Memory B cell (primary cell): ENCODE measurements around the gene CACNA1C.
"Not testable (repeated sequence)": the region's sequence is repeated elsewhere in the genome, so short reads cannot be mapped to it uniquely, and the experiment has no call there.

ENCODE experiments used
- ATAC-seq: fragments of 150-1000 bp; cut with Tn5 transposase; 2 replicates; pipeline ENCODE4 v1.10.0; 2021; ENCODE audit warnings: low read depth, mild to moderate bottlenecking, moderate library complexity
- DNase-seq, 2 donors: peaks; one replicate each; pipeline ENCODE4 v3.0.0; 2022; ENCODE audit warnings: low spot score in 2 of 2
- H3K27ac Mint-ChIP-seq: one replicate; pipeline ENCODE4 v1.8.0; 2022; ENCODE audit warnings: mild to moderate bottlenecking, moderate library complexity, mixed read lengths
- H3K27me3 Mint-ChIP-seq: one replicate; pipeline ENCODE4 v1.8.0; 2022; ENCODE audit warnings: mixed read lengths
- H3K36me3 Mint-ChIP-seq: one replicate; pipeline ENCODE4 v1.8.0; 2022; ENCODE audit warnings: mild to moderate bottlenecking, mixed read lengths
- H3K4me1 Mint-ChIP-seq: one replicate; pipeline ENCODE4 v1.8.0; 2022; ENCODE audit warnings: mixed read lengths
- H3K4me3 Mint-ChIP-seq: one replicate; pipeline ENCODE4 v1.8.0; 2022; ENCODE audit warnings: mild to moderate bottlenecking, moderate library complexity, mixed read lengths
- H3K9me3 Mint-ChIP-seq: one replicate; pipeline ENCODE4 v1.8.0; 2022; ENCODE audit warnings: mixed read lengths

The CACNA1C gene

GRCh38 chr12:2672863-2673262 lies 620.1 kb downstream of the CACNA1C start:
- Mint-ChIP-seq H3K27ac (no peak overlapping the region), H3K27me3 (peaks cover 2% of the 10 kb centered on the region), H3K9me3 (no peaks in the 10 kb centered on the region), H3K4me3 (no peak overlapping the region), H3K4me1 (no peaks in the 10 kb centered on the region), H3K36me3 (no peaks in the 10 kb centered on the region)
- no peak for ATAC-seq
- no peak for DNase-seq

DNA sequence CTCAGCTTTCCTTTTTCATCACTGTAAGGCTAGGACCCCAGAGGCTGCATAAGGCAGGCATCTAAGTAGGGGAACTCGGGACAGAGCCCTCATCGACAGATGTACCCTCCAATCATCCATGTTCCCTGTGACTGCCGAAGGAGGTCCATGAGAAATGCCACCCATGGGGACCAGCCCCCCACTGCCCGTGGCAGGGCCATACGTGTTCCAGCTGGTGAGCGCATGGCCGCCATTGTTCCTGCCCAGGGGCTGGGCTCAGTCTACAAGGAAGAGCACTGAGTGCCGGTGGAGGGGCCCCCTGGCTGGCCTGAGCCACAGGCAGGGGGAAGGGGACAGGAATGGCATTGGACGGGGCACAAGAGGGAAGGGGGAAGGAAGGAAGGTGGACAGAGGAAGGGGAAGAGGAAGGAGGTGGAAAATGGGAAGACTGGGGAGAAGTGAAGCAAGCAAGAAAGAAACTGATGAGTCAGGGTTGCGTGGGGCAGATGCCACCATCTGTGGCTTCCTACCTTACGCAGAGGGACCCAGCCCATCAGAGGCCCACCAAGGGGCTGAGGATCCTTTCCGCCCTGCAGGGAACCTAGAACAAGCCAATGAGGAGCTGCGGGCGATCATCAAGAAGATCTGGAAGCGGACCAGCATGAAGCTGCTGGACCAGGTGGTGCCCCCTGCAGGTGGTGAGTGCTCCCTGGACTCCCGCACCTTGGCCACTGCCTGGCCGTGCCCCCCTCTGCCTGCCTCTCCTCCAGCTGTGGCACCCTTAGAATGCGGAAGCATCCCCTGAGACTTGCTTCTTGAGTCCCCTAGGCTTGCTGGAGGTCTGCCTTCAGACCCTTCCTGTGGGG lies 621.4 kb downstream of the CACNA1C start:
- Mint-ChIP-seq H3K36me3 (no peaks in the 10 kb centered on the region), H3K9me3 (no peaks in the 10 kb centered on the region), H3K27ac (no peak overlapping the region), H3K27me3 (peaks cover 4% of the 10 kb centered on the region), H3K4me3 (no peak overlapping the region), H3K4me1 (no peaks in the 10 kb centered on the region)
- DNase-seq = no peak
- no peak for ATAC-seq

- no peak overlapping the region for H3K4me3 Mint-ChIP-seq
- H3K27me3 Mint-ChIP-seq = peaks cover 4% of the 10 kb centered on the region
- H3K36me3 Mint-ChIP-seq = no peaks in the 10 kb centered on the region
- no peaks in the 10 kb centered on the region for H3K4me1 Mint-ChIP-seq
- DNase-seq (no peak), ATAC-seq (no peak)
- H3K9me3 Mint-ChIP-seq = no peaks in the 10 kb centered on the region
- no peak overlapping the region for H3K27ac Mint-ChIP-seq
Observed at GRCh38 chr12:2675776-2676175, 623.0 kb downstream of the CACNA1C start.

DNA sequence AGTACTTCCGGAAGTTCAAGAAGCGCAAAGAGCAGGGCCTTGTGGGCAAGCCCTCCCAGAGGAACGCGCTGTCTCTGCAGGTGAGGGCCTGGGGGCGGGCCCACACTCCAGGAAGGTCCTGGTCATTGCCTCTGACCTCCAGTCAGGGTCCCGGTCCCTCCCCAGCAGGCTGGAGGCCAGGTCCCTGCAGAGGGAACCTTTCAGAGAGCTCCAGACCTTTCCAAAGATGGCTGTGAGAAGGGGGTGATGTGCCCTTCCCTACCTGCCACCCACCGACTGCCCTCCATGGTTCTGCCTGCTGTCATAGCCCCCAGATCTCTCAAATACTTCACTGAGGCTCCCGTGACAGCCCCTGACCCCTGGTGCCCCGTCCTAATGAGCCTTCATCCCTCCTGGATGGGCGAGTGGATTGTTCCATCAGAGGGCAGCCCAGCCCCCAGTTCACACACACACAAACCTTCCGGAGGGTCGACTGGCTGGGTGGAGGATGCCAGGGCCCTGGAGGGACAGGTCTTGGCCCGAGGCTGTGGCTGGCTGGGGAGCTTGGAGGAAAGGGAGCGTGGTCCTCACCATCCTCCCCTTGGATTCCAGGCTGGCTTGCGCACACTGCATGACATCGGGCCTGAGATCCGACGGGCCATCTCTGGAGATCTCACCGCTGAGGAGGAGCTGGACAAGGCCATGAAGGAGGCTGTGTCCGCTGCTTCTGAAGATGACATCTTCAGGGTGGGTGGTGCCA lies 624.5 kb downstream of the CACNA1C start:
- H3K36me3 Mint-ChIP-seq = no peaks in the 10 kb centered on the region
- H3K27ac Mint-ChIP-seq = no peak overlapping the region
- DNase-seq (no peak), ATAC-seq (no peak)
- peaks cover 3% of the 10 kb centered on the region for H3K27me3 Mint-ChIP-seq
- no peaks in the 10 kb centered on the region for H3K4me1 Mint-ChIP-seq
- no peaks in the 10 kb centered on the region for H3K9me3 Mint-ChIP-seq
- H3K4me3 Mint-ChIP-seq = no peak overlapping the region

GRCh38 chr12:2678426-2678825 lies 625.6 kb downstream of the CACNA1C start:
- no peak for DNase-seq
- H3K36me3 Mint-ChIP-seq = no peaks in the 10 kb centered on the region
- H3K4me1 Mint-ChIP-seq = peaks cover 2% of the 10 kb centered on the region
- no peak overlapping the region for H3K4me3 Mint-ChIP-seq
- H3K27ac Mint-ChIP-seq = no peak overlapping the region
- no peak for ATAC-seq
- peaks cover 3% of the 10 kb centered on the region for H3K27me3 Mint-ChIP-seq
- H3K9me3 Mint-ChIP-seq = peaks cover 2% of the 10 kb centered on the region

- DNase-seq (no peak), ATAC-seq (no peak)
- H3K9me3 Mint-ChIP-seq = peaks cover 2% of the 10 kb centered on the region
- H3K27me3 Mint-ChIP-seq = peaks cover 3% of the 10 kb centered on the region
- no peak overlapping the region for H3K4me3 Mint-ChIP-seq
- no peak overlapping the region for H3K27ac Mint-ChIP-seq
- H3K4me1 Mint-ChIP-seq = peaks cover 2% of the 10 kb centered on the region
- H3K36me3 Mint-ChIP-seq = no peaks in the 10 kb centered on the region
Observed at GRCh38 chr12:2679068-2679815, 626.5 kb downstream of the CACNA1C start.

DNA sequence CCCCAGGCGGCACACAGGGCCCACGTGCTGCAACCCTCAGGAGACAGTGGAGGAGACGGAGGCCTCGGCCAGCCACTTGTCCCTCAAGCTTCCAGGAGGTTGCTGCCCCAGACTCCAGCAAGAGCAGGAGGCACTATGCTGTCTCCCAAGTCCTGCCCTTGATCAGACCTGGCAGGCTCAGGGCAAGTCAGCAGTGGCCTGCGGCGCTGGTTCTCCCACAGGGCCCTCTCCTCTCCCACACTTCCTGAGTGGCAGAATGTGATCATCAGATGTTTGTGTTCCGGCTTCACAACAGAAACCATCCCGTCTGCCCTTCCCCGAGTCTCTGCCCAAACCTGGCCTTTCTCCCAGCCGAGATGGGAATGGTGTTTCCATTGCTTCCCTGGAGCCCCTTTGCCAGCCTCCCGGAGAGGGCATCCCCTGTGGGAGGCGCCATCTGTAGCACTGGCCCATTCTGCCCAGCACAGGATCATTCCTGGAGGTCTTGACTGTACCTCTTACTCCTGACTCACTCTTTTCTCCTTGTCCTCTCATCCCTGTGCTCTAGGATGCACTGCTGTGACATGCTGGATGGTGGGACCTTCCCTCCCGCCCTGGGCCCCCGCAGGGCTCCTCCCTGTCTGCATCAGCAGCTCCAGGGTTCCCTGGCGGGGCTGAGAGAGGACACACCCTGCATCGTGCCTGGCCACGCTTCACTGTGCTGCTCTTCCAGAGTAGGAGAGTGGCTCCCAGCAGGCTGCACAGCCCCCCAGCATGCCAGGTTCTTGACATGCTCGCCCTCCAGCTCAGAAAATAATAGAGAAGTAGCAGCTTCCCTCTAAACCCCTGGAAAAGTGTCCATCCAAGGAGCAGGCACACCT lies 627.3 kb downstream of the CACNA1C start:
- ATAC-seq = no peak
- DNase-seq = no peak
- Mint-ChIP-seq H3K4me3 (no peak overlapping the region), H3K9me3 (peaks cover 2% of the 10 kb centered on the region), H3K27ac (no peak overlapping the region), H3K4me1 (peaks cover 2% of the 10 kb centered on the region), H3K27me3 (peaks cover 3% of the 10 kb centered on the region), H3K36me3 (no peaks in the 10 kb centered on the region)

DNA sequence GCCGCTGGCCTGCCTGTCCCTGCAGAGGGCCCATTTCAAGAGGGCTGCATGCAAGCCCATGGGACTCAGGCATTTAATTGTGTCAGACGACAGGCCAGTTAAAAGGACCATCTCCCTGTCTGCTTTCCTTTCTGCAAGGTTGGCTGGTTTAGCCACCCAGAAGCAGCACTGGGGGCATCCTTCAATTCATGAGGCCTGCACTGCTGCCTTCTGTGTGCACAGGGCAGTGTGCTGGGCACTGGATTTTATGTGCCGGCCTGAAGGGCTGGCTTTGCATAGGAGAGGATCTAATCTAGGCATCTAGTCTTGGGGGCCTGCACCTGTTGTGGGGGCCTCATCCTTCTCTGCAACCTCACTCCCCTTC lies 627.9 kb downstream of the CACNA1C start:
- Mint-ChIP-seq H3K4me3 (no peak overlapping the region), H3K9me3 (peaks cover 2% of the 10 kb centered on the region), H3K4me1 (peaks cover 2% of the 10 kb centered on the region), H3K27ac (no peak overlapping the region), H3K27me3 (peaks cover 3% of the 10 kb centered on the region), H3K36me3 (no peaks in the 10 kb centered on the region)
- DNase-seq (no peak), ATAC-seq (no peak)

GRCh38 chr12:2681450-2682205 lies 628.8 kb downstream of the CACNA1C start:
- H3K4me3 Mint-ChIP-seq = no peak overlapping the region
- ATAC-seq (peak; percentile 19), DNase-seq (no peak)
- no peak overlapping the region for H3K27ac Mint-ChIP-seq
- H3K9me3 Mint-ChIP-seq = peaks cover 2% of the 10 kb centered on the region
- peaks cover 3% of the 10 kb centered on the region for H3K27me3 Mint-ChIP-seq
- H3K4me1 Mint-ChIP-seq = peaks cover 2% of the 10 kb centered on the region
- no peaks in the 10 kb centered on the region for H3K36me3 Mint-ChIP-seq

- Mint-ChIP-seq H3K4me1 (peaks cover 2% of the 10 kb centered on the region), H3K27me3 (peaks cover 3% of the 10 kb centered on the region), H3K9me3 (peaks cover 2% of the 10 kb centered on the region), H3K36me3 (no peaks in the 10 kb centered on the region), H3K27ac (peak overlapping the region; percentile 83), H3K4me3 (no peak overlapping the region)
- ATAC-seq (peak; percentile 41), DNase-seq (no peak)
Observed at GRCh38 chr12:2682296-2683251, 629.8 kb downstream of the CACNA1C start.

DNA sequence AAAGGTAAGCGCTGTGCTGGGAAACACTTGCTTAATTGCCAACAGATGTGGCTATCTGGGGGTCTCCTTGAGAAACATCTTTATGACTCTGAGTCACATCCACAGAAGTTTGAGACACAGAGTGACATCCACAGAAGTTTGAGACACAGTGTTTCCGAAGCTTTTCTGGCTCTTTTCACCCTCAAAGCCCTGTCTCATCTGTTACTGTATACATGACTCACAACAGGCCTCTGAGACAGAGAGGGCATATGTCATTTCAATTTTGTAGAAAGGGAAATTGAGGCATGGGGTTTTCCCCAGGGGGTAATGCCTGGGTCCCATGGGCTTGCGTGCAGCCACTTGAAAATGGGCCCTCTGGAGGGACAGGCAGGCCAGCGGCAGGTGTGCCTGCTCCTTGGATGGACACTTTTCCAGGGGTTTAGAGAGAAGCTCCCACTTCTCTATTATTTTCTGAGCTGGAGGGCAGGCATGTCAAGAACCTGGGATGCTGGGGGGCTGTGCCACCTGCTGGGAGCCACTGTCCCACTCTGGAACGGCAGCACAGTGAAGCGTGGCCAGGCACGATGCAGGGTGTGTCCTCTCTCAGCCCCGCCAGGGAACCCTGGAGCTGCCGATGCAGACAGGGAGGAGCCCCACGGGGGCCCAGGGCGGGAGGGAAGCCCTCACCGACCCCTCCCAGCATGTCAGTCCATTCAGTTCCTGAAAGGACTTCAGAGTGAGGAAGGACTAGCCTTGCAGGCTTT lies 630.7 kb downstream of the CACNA1C start:
- Mint-ChIP-seq H3K4me3 (no peak overlapping the region), H3K36me3 (no peaks in the 10 kb centered on the region), H3K27ac (peak overlapping the region; percentile 83), H3K27me3 (peaks cover 3% of the 10 kb centered on the region), H3K4me1 (peaks cover 2% of the 10 kb centered on the region), H3K9me3 (peaks cover 2% of the 10 kb centered on the region)
- DNase-seq = no peak
- no peak for ATAC-seq

- not testable (repeated sequence) for H3K36me3 Mint-ChIP-seq, H3K4me1 Mint-ChIP-seq, H3K9me3 Mint-ChIP-seq, H3K4me3 Mint-ChIP-seq, H3K27me3 Mint-ChIP-seq, ATAC-seq, H3K27ac Mint-ChIP-seq, DNase-seq
Observed at GRCh38 chr12:2684026-2684325, 631.2 kb downstream of the CACNA1C start.
